Measurements from ENCODE around the gene SPPL3.

DNA sequence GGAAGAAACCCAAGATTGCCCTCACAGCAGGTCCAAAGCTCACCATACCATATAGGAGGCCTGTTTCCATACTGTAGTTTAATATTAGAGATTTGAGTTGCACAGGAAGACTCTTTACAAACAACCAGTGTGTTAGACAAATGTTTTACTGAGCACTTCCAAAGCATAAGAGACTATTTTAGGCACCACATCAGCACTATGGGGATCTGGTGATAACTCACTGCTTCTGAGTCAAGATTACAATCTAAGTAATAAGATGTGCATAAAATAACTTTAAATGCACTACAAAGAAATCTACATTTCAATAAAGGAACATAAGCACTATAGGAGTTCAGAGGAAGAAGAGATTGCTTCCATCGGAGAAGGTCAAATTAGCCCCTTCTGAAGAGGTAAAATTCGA lies 71.4 kb downstream of the SPPL3 start:
- TF ChIP-seq, protein P1, sequence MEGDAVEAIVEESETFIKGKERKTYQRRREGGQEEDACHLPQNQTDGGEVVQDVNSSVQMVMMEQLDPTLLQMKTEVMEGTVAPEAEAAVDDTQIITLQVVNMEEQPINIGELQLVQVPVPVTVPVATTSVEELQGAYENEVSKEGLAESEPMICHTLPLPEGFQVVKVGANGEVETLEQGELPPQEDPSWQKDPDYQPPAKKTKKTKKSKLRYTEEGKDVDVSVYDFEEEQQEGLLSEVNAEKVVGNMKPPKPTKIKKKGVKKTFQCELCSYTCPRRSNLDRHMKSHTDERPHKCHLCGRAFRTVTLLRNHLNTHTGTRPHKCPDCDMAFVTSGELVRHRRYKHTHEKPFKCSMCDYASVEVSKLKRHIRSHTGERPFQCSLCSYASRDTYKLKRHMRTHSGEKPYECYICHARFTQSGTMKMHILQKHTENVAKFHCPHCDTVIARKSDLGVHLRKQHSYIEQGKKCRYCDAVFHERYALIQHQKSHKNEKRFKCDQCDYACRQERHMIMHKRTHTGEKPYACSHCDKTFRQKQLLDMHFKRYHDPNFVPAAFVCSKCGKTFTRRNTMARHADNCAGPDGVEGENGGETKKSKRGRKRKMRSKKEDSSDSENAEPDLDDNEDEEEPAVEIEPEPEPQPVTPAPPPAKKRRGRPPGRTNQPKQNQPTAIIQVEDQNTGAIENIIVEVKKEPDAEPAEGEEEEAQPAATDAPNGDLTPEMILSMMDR (IDR thresholded peaks at IDR 0.05) = no peak
- TF ChIP-seq POLR2A (IDR thresholded peaks at IDR 0.05) = no peak
